SHP77 (cell line): ENCODE data around the gene TMIE.

ENCODE experiments used
- DNase-seq, 2 experiments: peaks; one replicate each; lab custom pipeline; 2025; lab: John Stamatoyannopoulos, UW

TMIE gene

GRCh38 chr3:46709157-46709654 lies 8.0 kb downstream of the TMIE start:
- DNase-seq, result no peak

- DNase-seq, result no peak
Measured at GRCh38 chr3:46709721-46710120, 8.5 kb downstream of the TMIE start.

- DNase-seq, result no peak
Measured at GRCh38 chr3:46710229-46710628, 9.0 kb downstream of the TMIE start.

GRCh38 chr3:46710671-46711295 lies 9.6 kb downstream of the TMIE start:
- DNase-seq, result no peak

GRCh38 chr3:46711305-46711704 lies 10.1 kb downstream of the TMIE start:
- no peak for DNase-seq

GRCh38 chr3:46711760-46712159 lies 10.6 kb downstream of the TMIE start:
- no peak for DNase-seq

- DNase-seq, result no peak
Measured at GRCh38 chr3:46712191-46713049, 11.2 kb downstream of the TMIE start.

GRCh38 chr3:46713050-46713897 lies 12.1 kb downstream of the TMIE start:
- no peak for DNase-seq

GRCh38 chr3:46713898-46714552 lies 12.8 kb downstream of the TMIE start:
- DNase-seq, result no peak

- DNase-seq, result no peak
Measured at GRCh38 chr3:46714728-46715506, 13.7 kb downstream of the TMIE start.

GRCh38 chr3:46715507-46716175 lies 14.4 kb downstream of the TMIE start:
- no peak for DNase-seq

GRCh38 chr3:46716461-46717441 lies 15.6 kb downstream of the TMIE start:
- DNase-seq, result no peak

GRCh38 chr3:46717447-46718231 lies 16.4 kb downstream of the TMIE start, which contains the start of gene PRSS50:
PRSS50 (minus strand) TSS chr3:46717869; CDS start chr3:46717824, 45 bp downstream.
- no peak for DNase-seq

- DNase-seq, result no peak
Measured at GRCh38 chr3:46719044-46719565, 17.9 kb downstream of the TMIE start.

GRCh38 chr3:46719735-46720271 lies 18.6 kb downstream of the TMIE start:
- no peak for DNase-seq

GRCh38 chr3:46721009-46721408 lies 19.8 kb downstream of the TMIE start:
- DNase-seq, result no peak

- DNase-seq, result no peak
Measured at GRCh38 chr3:46722443-46722842, 21.3 kb downstream of the TMIE start.

GRCh38 chr3:46724424-46724823 lies 23.2 kb downstream of the TMIE start:
- DNase-seq, result no peak
